Ishikawa (cell line): ENCODE results near the gene HABP2.

ENCODE experiments used
- EP300 ChIP-seq: IDR thresholded peaks from 2 replicates; pipeline ENCODE4 v1.6.1; 2012; ENCODE audit warnings: borderline replicate concordance
- RAD21 ChIP-seq: IDR thresholded peaks from 2 replicates; pipeline ENCODE4 v1.6.1; 2012; ENCODE audit warnings: low read depth
- REST ChIP-seq: IDR thresholded peaks from 2 replicates; pipeline ENCODE4 v1.6.1; 2012; ENCODE audit warnings: low read depth, mild to moderate bottlenecking
- TAF1 ChIP-seq: IDR thresholded peaks from 2 replicates; pipeline ENCODE4 v1.6.1; 2012; ENCODE audit warnings: low read depth, mild to moderate bottlenecking
- USF1 ChIP-seq: IDR thresholded peaks from 2 replicates; pipeline ENCODE4 v1.6.1; 2012
- YY1 ChIP-seq: IDR thresholded peaks from 2 replicates; pipeline ENCODE4 v1.6.1; 2012; ENCODE audit warnings: low read depth
- ZBTB7A ChIP-seq: IDR thresholded peaks from 2 replicates; pipeline ENCODE4 v1.6.1; 2012; ENCODE audit warnings: low read depth
- TF ChIP-seq, protein P1 (sequence below): IDR thresholded peaks from 2 replicates; pipeline ENCODE4 v1.6.1; 2012

DNA sequence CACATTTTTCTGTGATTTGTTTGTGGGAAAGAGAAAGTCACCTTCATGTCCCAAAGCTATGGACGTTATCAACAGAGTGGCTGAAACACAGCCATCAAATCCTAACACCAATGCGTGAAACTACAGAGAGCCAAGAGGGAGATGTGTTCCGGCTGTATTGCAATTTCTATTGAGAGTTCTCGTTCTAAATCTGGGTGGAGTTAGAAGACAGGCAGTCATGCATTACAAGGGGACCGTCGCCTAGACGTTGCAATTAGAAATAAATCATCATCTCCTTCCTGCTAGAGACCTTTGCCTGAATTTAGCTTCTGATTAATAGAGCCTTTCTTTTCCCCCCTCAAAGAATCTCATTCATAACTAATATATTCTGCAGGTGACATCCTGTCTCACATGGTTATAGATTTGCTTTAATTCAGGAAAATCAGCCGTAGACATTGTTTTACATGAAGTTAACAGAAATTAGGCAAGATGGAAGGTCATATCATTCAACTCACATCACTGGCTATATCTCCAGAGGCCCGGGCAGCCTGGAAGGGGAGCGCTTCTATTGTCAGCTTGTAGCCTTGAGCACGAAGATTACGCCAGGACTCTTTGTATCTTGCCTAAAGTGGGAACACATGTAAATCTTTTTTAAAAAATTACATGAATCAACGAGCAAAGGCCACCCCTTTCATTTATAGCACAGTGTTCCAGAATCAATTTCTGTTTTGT, 52.6 kb downstream of the HABP2 start:
- TF ChIP-seq, protein P1, sequence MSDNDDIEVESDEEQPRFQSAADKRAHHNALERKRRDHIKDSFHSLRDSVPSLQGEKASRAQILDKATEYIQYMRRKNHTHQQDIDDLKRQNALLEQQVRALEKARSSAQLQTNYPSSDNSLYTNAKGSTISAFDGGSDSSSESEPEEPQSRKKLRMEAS = no peak
- no peak for TF ChIP-seq RAD21
- TF ChIP-seq TAF1 = no peak
- TF ChIP-seq REST = no peak
- no peak for TF ChIP-seq USF1
- TF ChIP-seq EP300 = no peak
- no peak for TF ChIP-seq YY1
- no peak for TF ChIP-seq ZBTB7A
